SK-N-SH treated with all-trans-retinoic acid at 6 μM for 48 hours (cell line): ENCODE data around the gene F7.

Experiments
- BACH2 ChIP-seq: fragments of 250-450 bp; sonication (Bioruptor Pico); IDR thresholded peaks from 2 replicates; pipeline ENCODE4 v1.9.0; 2021; ENCODE audit warnings: mild to moderate bottlenecking, borderline replicate concordance
- ISL1 ChIP-seq: fragments of 250-450 bp; sonication (Bioruptor Pico); IDR thresholded peaks from 2 replicates; pipeline ENCODE4 v2.1.2; 2022; ENCODE audit warnings: mild to moderate bottlenecking, moderate library complexity
- RARB ChIP-seq: fragments of 250-450 bp; sonication (Bioruptor Pico); IDR thresholded peaks from 2 replicates; pipeline ENCODE4 v1.8.0; 2021; ENCODE audit warnings: mild to moderate bottlenecking, moderate library complexity
- SNAI2 ChIP-seq: fragments of 250-450 bp; sonication (Bioruptor Pico); IDR thresholded peaks from 2 replicates; pipeline ENCODE4 v1.5.0; 2020; ENCODE audit warnings: mild to moderate bottlenecking, moderate library complexity
- ZC3H10 ChIP-seq: fragments of 250-450 bp; sonication (Bioruptor Pico); IDR thresholded peaks from 2 replicates; pipeline ENCODE4 v1.5.1; 2021; ENCODE audit warnings: mild to moderate bottlenecking, moderate library complexity
- ZFP30 ChIP-seq: fragments of 450-650 bp; formaldehyde crosslinking; IDR thresholded peaks from 2 replicates; pipeline ENCODE4 v1.5.0; 2022; ENCODE audit warnings: mild to moderate bottlenecking, moderate library complexity
- ZNF565 ChIP-seq: fragments of 450-650 bp; formaldehyde crosslinking; conservative IDR thresholded peaks from 2 replicates; pipeline ENCODE4 v1.5.0; 2020; ENCODE audit warnings: low read depth, mild to moderate bottlenecking, moderate library complexity
- ZNF70 ChIP-seq: fragments of 450-650 bp; formaldehyde crosslinking; IDR thresholded peaks from 2 replicates; pipeline ENCODE4 v1.5.0; 2020; ENCODE audit warnings: mild to moderate bottlenecking, moderate library complexity
- TF ChIP-seq, protein P1 (sequence below): fragments of 250-450 bp; sonication (Bioruptor Pico); IDR thresholded peaks from 2 replicates; pipeline ENCODE4 v1.5.0; 2020; ENCODE audit warnings: mild to moderate bottlenecking, moderate library complexity
- TF ChIP-seq, protein P2 (sequence below): fragments of 250-450 bp; sonication (Bioruptor Pico); IDR thresholded peaks from 2 replicates; pipeline ENCODE4 v1.8.0; 2020; ENCODE audit warnings: mild to moderate bottlenecking, moderate library complexity, borderline replicate concordance

DNA sequence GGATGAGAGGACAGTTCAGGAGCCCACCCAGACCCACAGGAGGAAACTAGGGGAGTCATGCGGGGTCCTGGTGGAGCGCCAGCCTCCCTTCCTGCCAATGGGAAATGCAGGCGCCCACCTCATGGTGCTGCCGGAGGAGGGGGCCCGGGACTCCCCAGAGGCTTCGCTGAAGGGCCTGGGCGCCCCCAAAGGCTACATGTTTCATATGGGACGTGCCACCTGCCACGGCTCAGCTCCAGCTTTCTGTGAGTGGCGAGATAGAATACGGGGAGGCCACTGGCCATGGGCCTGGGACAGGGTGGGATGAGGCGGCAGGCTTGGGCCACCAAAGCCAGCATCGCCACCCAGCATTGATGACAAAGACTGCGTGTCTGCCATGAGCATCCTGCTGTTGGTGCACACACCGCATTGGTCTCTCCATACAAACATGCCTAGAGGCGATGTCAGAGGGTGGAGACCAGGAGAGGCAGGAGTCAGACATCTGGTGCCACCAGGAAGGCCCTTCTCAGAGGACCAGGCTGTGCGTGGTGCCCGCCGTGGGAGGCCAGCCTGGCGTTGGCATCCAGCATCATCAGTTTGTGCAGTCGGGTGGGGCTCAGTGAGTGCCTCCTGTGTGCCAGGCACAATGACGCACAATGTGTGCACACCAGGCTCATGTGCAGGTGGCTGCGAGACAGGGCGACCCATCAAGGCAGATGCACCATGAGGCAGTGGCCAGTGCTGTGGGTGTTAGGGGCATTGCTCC lies 15.8 kb downstream of the F7 start:
- TF ChIP-seq ZFP30 (CRISPR knock-in tag) (no peak), ZNF70 (CRISPR knock-in tag) (no peak), SNAI2 (CRISPR knock-in tag) (no peak), BACH2 (CRISPR knock-in tag) (no peak), RARB (CRISPR knock-in tag) (no peak), ZC3H10 (CRISPR knock-in tag) (no peak), ZNF565 (CRISPR knock-in tag) (no peak), ISL1 (CRISPR knock-in tag) (no peak)
- TF ChIP-seq, protein P1, sequence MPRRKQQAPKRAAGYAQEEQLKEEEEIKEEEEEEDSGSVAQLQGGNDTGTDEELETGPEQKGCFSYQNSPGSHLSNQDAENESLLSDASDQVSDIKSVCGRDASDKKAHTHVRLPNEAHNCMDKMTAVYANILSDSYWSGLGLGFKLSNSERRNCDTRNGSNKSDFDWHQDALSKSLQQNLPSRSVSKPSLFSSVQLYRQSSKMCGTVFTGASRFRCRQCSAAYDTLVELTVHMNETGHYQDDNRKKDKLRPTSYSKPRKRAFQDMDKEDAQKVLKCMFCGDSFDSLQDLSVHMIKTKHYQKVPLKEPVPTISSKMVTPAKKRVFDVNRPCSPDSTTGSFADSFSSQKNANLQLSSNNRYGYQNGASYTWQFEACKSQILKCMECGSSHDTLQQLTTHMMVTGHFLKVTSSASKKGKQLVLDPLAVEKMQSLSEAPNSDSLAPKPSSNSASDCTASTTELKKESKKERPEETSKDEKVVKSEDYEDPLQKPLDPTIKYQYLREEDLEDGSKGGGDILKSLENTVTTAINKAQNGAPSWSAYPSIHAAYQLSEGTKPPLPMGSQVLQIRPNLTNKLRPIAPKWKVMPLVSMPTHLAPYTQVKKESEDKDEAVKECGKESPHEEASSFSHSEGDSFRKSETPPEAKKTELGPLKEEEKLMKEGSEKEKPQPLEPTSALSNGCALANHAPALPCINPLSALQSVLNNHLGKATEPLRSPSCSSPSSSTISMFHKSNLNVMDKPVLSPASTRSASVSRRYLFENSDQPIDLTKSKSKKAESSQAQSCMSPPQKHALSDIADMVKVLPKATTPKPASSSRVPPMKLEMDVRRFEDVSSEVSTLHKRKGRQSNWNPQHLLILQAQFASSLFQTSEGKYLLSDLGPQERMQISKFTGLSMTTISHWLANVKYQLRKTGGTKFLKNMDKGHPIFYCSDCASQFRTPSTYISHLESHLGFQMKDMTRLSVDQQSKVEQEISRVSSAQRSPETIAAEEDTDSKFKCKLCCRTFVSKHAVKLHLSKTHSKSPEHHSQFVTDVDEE (CRISPR knock-in tag) = no peak
- TF ChIP-seq, protein P2, sequence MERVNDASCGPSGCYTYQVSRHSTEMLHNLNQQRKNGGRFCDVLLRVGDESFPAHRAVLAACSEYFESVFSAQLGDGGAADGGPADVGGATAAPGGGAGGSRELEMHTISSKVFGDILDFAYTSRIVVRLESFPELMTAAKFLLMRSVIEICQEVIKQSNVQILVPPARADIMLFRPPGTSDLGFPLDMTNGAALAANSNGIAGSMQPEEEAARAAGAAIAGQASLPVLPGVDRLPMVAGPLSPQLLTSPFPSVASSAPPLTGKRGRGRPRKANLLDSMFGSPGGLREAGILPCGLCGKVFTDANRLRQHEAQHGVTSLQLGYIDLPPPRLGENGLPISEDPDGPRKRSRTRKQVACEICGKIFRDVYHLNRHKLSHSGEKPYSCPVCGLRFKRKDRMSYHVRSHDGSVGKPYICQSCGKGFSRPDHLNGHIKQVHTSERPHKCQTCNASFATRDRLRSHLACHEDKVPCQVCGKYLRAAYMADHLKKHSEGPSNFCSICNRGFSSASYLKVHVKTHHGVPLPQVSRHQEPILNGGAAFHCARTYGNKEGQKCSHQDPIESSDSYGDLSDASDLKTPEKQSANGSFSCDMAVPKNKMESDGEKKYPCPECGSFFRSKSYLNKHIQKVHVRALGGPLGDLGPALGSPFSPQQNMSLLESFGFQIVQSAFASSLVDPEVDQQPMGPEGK (CRISPR knock-in tag) = no peak
